GM04504 (cell line): ENCODE measurements around the gene TTLL8.

ENCODE experiments used
- DNase-seq: peaks from one replicate; pipeline ENCODE4 v3.0.0-alpha.2; 2012; ENCODE audit warnings: low read depth

The TTLL8 gene

GRCh38 chr22:50041361-50042065 lies 16.6 kb downstream of the TTLL8 start:
- DNase-seq, result no peak

- DNase-seq, result no peak
These were observed 17.4 kb downstream of the TTLL8 start for GRCh38 chr22:50040717-50041116.

- DNase-seq, result no peak
These were observed 18.2 kb downstream of the TTLL8 start for GRCh38 chr22:50039669-50040443.

- no peak for DNase-seq
These were observed 21.9 kb downstream of the TTLL8 start for GRCh38 chr22:50035976-50036724.

GRCh38 chr22:50035131-50035881 lies 22.8 kb downstream of the TTLL8 start:
- no peak for DNase-seq

GRCh38 chr22:50034126-50035081 lies 23.7 kb downstream of the TTLL8 start:
- no peak for DNase-seq

GRCh38 chr22:50032941-50033601 lies 25.0 kb downstream of the TTLL8 start:
- DNase-seq, result no peak

- no peak for DNase-seq
These were observed 25.8 kb downstream of the TTLL8 start for GRCh38 chr22:50032109-50032871.

GRCh38 chr22:50031189-50032091 lies 26.7 kb downstream of the TTLL8 start:
- no peak for DNase-seq

- DNase-seq, result no peak
These were observed 27.6 kb downstream of the TTLL8 start for GRCh38 chr22:50030297-50031188.

- DNase-seq, result no peak
These were observed 30.2 kb downstream of the TTLL8 start for GRCh38 chr22:50027639-50028537.

- no peak for DNase-seq
These were observed 32.1 kb downstream of the TTLL8 start for GRCh38 chr22:50025993-50026392.

GRCh38 chr22:50022171-50022819 lies 35.8 kb downstream of the TTLL8 start:
- no peak for DNase-seq

GRCh38 chr22:50020606-50021005 lies 37.5 kb downstream of the TTLL8 start:
- DNase-seq, result no peak

GRCh38 chr22:50019316-50019715 lies 38.8 kb downstream of the TTLL8 start:
- DNase-seq, result no peak
